ENCODE measurements around the gene GGCX. TPM values are rescaled to one million over a fixed set of nuclear protein-coding genes. Genes with fewer than 3 reads are reported as not detected.
"Not testable (repeated sequence)": the region's sequence is repeated elsewhere in the genome, so short reads cannot be mapped to it uniquely, and the experiment has no call there.

GGCX gene
- total RNA-seq, 1 experiment from 2014 or later: 35.0 TPM

DNA sequence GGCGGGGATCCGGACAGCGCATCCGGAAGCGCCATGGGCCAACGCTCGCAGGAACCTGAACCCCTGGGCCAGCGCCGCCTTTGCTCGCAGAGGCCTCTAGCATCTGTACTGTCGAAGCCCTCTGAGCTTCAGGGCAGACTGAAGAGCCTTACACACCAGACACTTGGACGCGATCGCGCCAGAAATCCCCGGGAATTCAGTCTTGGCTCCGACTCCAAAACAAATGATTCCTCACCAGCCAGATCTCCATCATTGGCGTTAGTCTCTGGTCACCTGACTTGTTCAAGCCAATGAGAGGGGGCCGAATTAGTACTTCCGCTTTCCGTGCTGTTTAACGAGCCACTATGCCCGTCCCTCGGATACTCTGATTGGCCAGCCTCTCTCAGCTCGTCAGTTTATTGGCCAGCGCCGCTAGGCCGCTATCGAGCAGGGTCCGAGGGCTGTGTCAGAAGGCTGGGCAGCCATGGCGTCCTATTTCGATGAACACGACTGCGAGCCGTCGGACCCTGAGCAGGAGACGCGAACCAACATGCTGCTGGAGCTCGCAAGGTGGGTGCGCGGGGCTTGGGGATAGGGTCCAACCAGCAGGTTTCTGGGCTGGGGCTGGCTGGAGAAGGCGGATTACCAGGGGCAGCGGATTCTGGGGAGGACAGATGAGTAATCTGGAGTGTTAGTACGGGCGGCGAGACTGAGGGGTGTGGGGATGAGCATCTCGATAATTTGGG is 34.2 kb upstream of the GGCX start, which contains the start of gene RNF181:
TSS of gene RNF181 (plus strand) at position 445 of the 725 bp plus-strand sequence. CDS start at position 464, 19 bp downstream.
- peak; percentile 99 for DNase-seq (ENCODE audit: extremely low read depth, low read depth)

DNA sequence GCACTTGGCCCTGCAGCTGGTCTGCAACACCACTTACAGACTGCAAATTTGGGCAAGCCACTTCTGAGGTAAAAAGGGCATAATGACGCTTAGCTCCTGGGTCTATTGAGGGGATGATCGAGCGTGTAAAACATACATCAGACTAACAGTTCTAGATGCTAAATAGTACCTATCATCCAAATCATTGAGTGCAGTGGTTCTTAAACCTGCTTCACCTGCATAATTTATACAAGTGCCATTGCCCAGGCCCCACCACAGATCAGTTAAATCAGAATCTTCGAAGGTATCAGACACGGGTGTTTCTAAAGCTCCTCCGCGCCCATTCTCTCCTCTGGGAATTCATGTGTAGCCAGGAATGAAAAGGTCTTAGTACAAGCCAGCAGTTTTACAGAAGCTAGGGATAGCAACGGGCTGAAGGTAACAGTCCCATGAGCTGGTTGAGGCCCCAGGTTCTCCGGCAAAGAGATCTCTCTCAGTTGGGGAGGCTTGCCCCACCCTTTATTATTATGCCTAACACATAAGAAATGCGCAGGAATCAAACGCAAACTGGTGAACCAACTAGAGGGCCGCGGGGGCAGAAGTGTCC is 33.5 kb upstream of the GGCX start:
- DNase-seq (ENCODE audit: extremely low read depth, low read depth): no peak

DNA sequence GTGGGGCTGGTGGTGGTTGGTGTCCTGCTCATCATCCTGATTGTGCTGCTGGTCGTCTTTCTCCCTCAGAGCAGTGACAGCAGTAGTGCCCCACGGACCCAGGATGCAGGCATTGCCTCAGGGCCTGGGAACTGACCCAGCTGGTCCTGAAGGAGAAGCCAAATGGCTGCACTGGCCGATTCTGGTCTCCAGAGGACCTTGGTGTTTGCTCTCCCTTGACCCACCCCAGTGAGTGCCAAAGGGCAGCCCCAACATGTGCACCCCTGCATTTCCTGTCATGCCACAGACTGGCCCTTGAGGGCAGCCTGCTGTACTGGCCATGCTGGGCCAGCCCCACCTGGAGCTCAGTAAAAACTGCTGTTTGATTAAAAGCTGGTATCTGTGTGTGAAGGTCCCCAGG is 31.7 kb upstream of the GGCX start:
- DNase-seq (ENCODE audit: extremely low read depth, low read depth): no peak

DNA sequence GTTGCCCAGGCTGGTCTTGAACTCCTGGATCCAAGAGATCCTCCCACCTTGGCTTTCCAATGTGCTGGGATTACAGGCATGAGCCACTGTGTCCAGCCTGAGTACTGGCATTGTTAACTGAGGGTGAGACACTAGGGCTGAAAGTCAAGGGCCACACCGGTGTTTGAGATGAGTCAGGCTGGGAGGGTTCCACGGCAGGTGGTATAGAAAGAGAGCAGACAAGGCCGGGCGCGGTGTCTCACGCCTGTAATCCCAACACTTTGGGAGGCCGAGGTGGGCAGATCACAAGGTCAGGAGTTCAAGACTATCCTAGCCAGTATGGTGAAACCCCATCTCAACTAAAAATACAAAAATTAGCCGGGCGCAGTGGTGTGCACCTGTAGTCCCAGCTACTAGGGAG is 31.0 kb upstream of the GGCX start:
- DNase-seq (ENCODE audit: extremely low read depth, low read depth): not testable (repeated sequence)

DNA sequence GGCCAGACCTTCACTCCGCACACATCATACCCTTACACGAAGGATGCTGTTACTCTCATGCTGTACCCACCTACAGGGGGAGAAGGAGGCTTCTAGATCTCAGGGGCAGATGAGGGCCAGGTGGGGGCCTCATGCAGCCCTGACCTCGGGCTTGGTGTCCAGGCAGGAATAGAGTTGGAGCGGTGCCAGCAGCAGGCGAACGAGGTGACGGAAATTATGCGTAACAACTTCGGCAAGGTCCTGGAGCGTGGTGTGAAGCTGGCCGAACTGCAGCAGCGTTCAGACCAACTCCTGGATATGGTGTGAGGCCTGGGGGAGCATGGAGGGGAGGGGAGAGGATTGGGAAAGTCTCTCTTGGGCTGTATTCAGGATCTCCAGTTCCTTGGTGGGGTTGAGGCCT is 30.3 kb upstream of the GGCX start:
- no peak for DNase-seq (ENCODE audit: extremely low read depth, low read depth)

DNA sequence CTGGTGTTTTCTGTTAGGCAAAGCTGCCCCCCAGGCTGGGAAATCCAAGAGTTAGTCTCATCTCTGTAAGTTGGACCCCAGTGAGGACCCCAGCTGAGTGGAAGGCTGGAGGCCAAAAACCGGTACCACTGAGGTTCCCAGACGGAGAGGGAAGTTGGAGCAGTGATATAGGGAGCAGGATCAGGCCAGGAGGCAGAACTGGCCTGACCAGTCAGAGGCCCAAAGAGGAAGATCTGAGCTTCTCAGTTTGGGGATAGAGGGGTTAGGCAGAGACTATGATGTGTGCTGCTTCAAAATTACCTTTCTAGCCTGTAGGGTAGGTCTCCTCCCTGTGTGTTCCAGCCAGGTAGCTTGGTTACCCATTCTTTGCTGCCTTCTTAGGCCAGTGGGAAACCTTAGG is 29.7 kb upstream of the GGCX start:
- no peak for DNase-seq (ENCODE audit: extremely low read depth, low read depth)

DNA sequence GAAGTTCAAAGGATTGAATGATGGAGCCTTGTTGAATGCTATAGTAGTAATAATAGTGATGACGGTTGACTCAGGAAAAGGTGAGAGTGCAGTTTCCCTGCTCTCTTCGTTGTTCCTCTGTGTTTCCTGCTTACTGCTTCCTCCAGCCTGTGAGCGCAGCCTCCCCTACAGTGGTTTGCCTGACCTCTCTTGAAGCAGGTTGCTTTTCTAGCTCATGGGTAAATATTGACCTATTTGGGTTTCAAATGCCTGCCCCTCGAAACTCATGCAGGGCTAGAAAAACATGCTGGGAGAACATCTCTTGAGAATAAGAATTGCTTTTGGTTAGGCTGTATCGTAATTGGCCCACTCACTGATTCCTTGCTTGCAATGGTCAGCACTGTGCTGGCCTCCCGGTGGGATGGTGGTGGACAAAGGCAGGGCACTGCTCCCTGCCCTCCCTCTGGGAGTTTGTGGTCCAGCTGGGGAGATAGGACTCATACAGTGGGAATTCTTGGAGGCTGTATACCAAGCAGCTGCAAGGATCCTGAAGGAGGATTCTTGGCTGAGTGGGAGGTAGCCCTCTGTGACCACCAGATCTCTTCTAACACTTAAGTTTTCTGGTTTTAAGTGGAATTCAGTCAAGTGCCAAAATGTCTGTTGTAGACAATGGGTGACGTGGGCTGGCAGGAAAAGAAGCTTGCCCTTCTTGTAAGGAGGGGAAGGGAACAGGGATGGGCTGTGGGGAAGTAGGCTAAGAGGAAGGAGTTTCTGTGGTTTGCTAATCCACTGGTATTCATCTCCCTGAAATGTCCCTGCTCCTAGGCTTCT is 28.9 kb upstream of the GGCX start:
- no peak for DNase-seq (ENCODE audit: extremely low read depth, low read depth)

DNA sequence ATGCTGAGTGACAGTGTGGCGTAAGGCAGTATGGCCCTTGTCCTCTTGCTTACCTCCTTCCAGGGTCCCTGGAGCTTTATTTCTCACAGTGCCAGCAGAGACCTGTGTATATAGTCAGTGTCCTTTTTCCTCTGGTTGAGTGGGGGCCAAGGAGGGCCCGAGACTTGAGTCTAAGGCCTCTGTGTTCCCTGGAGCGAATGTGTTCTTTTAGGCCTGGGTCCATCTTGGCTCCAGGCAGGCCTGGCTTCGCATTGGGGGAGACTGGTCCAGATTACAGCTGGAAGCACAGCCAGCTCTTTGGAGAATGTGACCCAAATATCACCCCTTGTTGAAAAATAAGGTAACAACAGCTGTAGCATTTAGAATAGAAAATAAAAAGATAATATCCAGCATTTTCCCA is 27.9 kb upstream of the GGCX start:
- no peak for DNase-seq (ENCODE audit: extremely low read depth, low read depth)

DNA sequence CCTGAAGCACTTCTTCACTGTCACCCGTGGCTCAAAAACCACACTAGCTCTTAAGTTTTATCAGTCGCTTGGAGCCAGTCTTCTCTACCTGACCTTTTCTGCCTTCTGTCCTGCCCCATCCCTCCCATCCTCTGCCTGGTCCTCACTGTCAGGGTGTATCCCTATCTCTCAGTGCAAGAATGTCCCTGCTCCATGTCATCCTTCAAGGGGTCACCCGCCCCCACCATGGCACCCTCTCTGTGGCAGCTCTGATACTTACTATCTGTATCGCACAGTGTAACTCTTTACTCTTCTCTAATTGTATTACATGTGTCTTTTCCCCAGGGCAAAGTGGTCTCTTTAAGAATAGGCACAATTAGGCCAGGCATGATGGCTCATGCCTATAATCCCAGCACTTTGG is 27.4 kb upstream of the GGCX start:
- DNase-seq (ENCODE audit: extremely low read depth, low read depth): no peak

DNA sequence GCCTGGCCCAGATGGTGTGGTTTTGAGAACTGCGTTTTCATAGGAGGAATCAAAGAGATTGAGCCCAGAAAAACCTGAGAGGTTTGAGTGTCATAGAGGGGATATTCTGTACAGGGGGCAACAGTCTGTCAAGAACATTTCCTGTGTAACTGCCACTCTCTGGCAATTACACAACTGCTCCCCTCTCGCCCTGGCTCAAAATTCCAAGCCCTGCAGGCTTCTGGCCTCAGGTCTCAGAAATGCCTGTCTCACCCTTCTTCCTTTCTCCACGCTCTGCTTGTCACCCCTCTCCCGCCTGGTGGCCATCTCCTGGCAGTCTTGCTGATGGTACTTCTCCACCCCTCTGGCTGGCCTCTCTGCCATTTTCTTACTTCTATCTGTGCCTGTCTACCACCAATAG is 26.9 kb upstream of the GGCX start:
- DNase-seq (ENCODE audit: extremely low read depth, low read depth): no peak

DNA sequence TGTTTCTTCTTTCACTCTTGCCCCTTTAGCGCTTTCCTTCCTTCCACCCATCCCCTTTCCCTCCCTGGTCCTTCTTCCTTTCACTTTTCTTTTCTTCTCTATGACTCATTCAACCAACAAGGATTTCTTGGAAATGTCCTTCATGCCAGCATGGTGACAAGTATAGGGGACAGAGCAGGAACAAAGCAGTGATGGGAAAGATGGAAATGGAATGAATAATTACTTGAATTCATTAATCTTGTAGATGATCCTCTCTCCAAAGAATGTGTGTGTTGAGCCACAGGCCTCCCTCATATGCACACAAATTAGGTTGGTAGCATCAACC is 24.4 kb upstream of the GGCX start:
- DNase-seq (ENCODE audit: extremely low read depth, low read depth): no peak

DNA sequence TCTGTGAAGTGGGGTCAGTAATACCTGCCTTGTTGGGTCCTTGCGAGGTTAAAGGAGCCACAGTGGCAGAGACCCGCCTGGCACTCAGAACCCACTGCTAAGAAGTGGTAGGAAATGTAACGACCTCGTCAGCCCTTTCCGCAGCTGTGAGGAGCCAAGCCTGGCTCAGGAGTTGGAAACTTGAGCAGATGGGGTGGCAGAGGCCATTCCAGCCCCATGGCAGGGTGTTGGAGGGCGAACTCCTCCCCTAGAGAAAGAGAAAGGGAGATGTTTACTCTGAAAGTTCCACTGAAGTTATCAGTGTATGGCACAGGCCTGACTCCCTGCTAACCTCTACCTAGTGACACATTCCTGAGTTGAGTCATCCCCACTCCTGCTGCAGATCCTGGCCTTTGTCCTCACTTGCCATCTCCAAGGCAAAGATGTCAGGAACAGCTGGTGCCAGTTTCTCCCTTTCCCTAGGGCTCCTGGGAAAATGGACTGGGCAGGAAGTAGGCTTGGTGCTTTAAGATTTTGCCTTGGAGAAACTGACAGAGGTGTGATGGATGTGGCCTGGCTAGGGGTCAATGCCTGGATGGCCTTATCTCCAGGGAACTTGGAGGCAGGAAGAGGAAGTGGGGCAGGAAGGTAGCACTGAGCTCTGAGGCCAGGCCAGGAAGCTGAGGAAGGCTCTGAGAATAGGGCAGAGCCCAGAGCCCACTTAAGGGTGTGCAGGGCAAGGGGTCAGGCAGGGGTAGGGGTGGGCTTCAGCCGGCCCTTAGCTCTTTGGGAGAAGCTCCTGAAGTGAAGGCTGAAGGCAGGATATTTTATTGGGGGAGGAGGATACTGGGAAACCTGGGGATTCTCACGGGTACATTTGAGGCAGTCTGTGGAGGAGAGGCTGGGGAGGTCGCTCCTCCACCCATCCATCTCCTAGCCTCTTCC is 23.8 kb upstream of the GGCX start:
- DNase-seq (ENCODE audit: extremely low read depth, low read depth): no peak

DNA sequence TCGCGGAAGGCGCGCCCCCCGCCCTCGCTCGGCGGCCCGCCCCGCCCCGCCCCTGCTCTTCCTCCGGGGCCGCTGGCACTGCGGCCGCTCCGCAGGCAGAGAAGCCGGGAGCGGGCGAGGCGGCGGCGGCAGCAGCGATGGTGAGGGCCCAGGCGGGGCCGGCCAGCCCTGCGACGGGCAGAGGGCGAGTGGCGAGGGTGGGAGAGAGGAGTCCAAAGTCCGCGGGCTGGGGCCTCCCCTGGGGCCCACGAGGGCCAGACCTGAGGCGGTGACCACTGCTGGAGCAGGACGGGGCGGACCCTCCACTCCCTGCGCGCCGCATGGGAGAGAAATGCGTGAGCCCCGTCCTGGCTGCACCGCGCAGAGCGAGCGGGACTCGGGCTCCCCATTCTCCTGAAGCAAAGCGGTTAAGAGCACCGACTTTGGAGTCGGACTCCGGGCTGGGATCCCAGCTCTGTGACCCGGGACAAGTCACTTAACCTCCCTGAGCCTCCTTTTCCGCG is 23.1 kb upstream of the GGCX start, which contains the start of gene VAMP5:
TSS of gene VAMP5 (plus strand) at position 78 of the 503 bp plus-strand sequence. CDS start at position 138, 60 bp downstream.
- DNase-seq (ENCODE audit: extremely low read depth, low read depth): no peak

DNA sequence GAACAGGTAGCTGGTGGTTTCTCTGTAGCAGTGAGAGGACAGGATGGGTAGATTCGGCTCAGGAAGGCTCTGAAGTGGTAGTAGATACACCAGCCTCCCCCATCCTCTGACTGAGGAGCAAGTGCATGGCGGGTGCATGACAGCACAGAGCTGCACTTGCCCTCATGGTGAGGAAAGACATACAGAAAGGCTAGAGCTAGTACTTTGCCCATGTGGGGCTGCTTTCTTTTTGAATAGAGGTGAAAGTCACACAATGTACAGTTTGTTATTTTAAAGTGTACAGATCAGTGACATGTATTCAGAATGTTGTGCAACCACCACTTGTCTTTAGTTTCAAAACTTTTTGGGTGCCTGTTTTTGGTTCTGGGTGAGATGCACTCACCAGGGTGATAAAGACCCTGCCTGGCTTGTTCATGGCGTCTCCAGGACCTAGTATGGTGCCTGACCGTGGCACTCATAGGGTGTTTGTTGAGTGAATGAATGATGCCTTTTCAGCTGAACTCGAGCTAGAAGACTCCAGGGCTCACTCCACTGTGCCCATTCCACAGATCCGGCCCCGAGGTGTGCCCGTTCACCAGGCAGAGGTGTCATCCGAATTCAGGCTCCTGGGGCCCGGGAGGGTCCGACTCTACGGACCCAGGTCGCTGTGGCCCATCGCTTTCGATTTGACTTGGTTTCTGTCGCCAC is 22.5 kb upstream of the GGCX start:
- no peak for DNase-seq (ENCODE audit: extremely low read depth, low read depth)

DNA sequence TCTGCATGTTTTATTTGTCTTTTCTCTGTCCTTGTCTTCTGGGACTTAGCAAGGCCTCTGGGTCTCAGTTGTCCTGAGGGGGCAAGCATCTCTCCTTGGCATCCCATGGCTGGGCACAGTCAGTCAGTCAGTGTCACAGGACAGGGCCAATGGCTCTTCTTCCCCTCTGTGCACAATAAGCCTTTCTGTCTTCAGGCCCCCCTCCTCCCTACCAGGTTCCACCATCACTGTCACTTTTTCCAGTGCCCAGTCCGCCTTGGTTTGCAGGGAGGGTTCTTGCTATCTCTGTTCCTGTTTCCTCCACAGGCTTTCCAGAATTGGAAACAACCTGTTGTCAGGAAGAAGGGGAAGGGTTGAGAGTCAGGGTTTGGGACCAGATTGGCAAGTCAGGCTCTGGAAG is 21.2 kb upstream of the GGCX start:
- no peak for DNase-seq (ENCODE audit: extremely low read depth, low read depth)

DNA sequence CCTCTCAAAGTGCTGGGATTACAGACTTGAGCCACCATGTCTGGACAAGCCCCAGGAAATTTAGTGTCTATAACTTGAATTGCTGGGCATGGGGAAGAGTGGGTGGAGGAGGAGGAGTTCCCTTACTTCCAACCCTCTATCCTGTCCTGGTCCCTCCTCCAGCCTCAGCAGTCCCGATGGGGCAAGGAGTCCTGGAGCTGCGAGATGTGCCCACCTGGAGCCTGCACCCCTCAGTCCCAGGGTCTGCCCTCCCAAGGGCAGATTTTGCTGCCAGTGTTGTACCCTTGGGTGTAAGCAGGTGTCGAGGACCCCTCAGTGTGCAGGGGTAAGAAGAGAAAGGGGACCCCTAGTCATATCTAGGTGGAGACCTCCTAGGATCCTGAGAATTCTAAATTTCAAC is 18.9 kb upstream of the GGCX start:
- DNase-seq (ENCODE audit: extremely low read depth, low read depth): no peak

DNA sequence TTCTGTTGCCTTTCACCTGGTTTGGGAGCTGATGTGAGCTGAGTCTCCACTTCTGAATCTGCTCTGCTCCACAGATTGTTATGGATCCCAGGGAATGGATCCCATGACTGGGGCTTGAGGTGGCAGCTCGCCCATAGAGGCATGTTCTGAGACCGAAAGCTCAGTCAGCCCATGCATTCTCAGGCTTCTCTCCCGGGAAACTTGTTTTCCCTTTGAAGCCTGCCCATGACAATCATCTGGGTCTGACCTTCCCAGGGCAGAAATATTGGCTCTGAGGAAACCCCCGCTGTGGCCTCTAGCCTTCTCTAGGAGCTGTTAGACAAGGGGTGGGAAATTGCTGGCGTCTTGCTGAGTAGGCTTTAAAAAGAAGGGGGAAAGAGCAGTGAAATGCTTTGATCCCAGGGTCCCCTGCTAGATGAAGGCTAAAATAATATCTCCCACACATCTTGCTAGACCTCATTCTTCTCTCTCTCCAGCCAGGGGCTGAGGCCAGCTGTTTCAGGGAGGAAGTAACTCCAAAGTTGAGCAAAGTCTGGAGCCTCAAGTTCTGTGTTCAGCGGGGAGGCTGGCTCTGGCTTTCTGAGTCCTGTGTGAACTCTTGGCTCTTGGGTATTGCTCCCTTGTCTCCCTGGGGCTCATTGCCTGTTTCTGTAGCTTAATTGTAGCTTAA is 18.1 kb upstream of the GGCX start:
- DNase-seq (ENCODE audit: extremely low read depth, low read depth): no peak

DNA sequence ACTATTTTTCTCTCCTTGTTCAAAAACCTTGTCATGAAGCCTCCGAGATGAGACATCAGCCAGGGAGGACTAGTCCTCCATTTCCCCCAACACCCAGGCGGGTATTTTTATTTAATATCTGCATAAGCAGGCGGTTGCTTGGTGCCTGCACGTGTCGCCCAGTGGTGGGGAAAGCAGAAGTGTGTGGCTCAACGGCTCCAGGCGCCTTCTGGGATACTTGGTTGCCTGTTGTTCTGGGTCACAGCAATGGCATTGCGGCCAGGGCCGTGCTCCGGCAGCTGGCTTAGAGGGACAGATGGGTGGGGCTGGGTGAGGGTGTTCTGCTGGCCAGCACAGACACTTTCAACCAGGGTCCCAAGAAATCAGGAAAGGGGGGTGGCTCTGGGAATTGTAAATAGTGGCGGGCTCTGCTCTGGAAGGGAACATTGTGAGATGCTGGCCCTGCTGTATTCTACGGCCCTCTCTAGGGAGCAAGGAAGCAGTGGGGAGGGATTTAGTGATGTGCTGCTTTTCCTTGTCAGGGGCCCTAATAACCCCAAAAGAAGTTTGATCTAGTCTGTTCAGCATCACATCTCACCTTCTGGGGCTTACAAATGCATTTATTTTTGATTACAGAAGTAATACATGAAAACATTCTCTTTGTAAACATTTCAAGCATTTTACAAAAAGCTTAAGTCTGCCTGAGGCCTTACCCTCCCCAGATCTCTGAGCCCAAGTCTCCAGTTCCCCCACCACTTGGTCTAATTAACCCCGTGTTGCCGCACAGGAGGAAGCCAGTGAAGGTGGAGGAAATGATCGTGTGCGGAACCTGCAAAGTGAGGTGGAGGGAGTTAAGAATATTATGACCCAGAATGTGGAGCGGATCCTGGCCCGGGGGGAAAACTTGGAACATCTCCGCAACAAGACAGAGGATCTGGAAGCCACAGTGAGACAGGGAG is 17.2 kb upstream of the GGCX start:
- DNase-seq (ENCODE audit: extremely low read depth, low read depth): no peak

All from NCI-H460 (cell line).